NCI-H748 (cell line): ENCODE results near the gene PRKD2.

Experiments
- DNase-seq: peaks from one replicate; lab custom pipeline; 2025; ENCODE audit not compliant: unreplicated experiment; lab: John Stamatoyannopoulos, UW

PRKD2 gene

GRCh38 chr19:46742926-46743480 is 26.1 kb upstream of the PRKD2 start:
- DNase-seq = no peak

- no peak for DNase-seq
Measured at GRCh38 chr19:46741447-46741846, 24.5 kb upstream of the PRKD2 start.

- DNase-seq = no peak
Measured at GRCh38 chr19:46739290-46739771, 22.4 kb upstream of the PRKD2 start.

GRCh38 chr19:46737761-46738171 is 20.9 kb upstream of the PRKD2 start:
- no peak for DNase-seq

DNA sequence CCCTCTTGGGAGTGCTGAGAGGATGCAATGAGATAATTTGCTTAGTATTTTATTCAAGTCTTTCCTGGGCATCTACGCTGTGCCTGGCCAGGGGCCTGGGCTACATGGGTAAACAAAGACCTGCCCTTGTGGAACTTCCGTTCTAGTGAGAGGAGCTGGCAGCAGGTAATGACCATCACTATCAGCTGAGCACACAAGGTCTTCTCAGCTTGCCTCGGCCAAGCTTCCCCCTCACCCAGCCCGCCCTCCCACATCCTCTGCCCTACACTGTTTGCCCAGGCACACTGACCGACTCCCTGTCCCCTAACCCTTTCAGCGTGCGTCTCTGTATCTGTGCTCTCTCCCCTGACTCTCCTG is 20.4 kb upstream of the PRKD2 start:
- DNase-seq = no peak

- no peak for DNase-seq
Measured at GRCh38 chr19:46736531-46737297, 19.8 kb upstream of the PRKD2 start.

DNA sequence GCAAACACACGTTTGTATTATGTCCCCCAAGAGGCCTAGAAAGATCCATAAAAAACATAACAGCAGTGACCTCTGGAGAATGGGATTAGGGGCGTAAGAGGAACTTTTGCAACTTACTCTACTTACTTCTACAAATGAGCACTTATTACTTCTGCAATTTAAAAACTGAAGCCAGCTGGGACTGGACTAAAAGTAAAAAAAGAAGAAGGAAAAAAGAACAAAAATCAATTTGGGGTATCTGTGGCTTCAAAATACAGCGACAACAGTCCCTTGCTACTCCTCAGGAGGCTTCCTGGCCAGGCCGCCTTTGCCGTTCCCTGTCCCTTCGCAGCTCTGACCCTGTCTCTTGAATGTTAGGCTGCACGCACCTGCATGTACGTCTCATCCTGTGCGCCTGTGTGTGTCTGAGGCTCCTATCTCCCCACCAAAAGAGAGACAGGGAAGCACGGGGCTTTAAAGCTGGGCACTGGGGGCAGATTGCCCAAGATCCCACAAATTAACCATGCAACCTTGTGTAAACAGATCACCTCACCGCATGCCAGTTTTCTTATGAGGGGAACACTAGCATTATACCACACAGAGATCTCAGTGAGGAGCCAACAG is 16.9 kb upstream of the PRKD2 start:
- DNase-seq = no peak

- DNase-seq = no peak
Measured at GRCh38 chr19:46732966-46733689, 16.2 kb upstream of the PRKD2 start.

DNA sequence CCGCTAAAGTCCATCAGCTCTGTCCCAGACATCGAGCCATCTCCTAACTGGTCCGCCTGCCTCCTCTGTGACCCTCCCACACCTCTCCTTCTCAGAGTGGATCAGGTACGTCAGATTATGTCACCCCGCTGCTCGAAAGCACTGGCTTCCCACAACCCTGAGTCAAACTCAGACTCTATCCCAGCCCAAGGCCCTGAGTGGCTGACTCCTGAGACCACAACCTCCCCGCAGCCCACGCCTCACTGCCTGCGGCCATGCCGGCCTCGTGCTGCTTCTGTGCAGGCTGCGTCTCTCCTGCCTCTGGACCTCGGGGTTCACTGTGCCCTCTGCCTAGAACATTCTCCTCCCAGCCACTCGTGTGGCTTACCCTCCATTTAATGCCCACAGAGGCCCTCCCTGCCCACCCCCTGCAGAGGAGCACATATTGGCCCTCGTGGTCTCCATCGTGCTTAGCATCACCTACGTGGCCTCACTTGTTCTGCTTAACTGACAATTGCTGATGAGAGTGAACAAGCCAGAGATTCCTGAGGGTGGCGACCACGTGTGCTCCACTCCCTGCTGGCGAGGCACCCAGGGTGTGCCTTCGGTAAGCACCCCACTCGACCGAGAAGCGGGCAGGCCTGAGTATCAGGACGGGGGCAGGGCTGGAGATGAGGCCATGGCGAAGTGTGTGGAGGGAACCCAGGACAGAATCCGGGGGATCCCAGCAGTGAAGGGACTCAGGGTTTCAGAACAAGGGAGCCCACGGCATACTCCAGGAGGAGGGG is 15.4 kb upstream of the PRKD2 start:
- no peak for DNase-seq

DNA sequence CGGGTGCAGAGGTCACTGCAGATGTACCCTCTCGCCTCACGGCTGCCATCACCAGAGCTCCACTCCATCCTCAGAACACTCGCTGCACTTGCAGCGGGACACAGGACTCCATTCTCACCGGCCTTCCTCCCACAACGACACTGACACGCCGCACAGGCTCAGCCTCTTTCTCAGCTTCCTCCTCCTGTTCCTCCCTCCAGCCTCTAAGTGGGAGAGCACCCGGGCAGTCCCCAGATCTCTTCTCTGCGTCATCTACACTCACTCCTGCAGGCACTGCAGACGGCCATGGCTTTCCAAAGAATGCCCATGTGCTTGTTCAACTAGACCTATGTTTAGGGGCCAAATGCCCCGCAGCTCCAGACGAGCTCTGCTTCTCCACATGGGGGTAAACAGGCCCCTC is 14.7 kb upstream of the PRKD2 start:
- DNase-seq = no peak

- DNase-seq = no peak
Measured at GRCh38 chr19:46731007-46731501, 14.1 kb upstream of the PRKD2 start.

- no peak for DNase-seq
Measured at GRCh38 chr19:46730595-46730994, 13.7 kb upstream of the PRKD2 start.

- no peak for DNase-seq
Measured at GRCh38 chr19:46730187-46730586, 13.3 kb upstream of the PRKD2 start.

GRCh38 chr19:46729696-46730095 is 12.8 kb upstream of the PRKD2 start:
- no peak for DNase-seq

DNA sequence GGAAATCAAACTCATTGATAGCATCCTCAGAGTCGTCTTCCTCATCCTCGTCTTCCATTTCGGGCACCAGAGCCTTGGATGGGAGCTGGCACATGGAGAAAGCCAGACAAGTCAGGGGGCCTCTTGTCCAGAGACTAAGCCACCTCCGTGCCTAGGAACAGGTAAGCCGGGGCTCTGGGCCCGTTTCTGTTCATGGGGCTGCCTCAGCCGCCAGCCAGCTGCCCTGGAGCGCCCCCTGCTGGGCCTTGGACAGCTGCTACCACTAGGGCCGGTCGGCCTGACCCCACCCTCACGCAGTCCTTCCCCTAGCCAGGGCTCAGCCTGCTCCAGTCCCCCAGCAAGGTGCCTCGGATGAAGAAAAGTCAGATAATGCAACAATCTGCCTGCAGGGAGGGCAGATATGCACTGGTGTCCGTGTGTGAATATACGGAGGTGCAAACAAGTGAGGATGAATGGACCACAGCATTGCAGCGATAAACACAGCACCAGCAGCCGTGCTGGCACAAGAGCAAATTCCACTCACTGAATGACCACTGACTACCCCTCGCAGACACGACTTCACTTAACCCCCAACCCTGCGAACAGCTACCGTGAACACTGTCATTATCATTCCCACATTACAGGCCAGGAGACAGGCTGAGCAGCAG is 11.9 kb upstream of the PRKD2 start:
- peak; percentile 59 for DNase-seq

DNA sequence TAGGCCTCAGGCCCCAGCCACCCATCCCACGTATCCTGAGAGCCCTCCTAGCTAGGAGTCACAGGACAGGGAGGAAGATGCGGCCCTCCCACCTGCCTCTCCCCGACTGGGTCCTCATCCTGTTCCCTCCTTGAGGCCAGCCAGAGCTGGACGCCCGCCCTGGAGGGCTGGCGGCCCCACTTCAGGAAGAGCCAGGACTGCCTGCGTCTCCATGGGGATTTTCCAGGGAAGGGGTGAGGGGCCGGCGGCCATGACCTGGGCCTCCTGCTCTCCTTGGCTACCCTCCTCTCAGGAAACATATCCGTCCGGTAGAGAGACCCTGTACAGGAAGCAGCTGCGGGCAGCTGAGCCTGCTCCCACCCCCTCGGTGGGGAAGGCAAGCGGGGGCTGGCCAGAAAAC is 11.3 kb upstream of the PRKD2 start:
- no peak for DNase-seq

DNA sequence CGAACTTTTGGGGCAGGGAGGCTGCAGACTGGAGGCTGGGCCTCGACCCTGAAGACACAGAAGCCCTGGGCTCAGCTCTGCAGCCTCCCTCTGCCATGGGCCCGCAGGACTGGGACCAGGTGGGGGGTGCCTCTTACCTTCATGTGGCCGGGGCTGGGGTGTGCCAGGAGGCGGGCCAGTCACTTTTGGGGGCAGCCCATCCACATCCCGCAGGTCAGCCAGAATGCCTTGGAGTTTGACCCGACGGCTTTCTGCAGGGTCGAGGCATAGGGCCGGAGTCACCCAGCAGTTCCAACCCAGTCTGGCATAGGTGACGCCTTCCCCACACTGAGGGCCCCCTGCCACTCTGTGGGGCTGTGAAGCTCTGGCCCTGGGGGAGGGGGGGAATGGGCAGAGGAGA is 10.8 kb upstream of the PRKD2 start:
- DNase-seq = no peak

DNA sequence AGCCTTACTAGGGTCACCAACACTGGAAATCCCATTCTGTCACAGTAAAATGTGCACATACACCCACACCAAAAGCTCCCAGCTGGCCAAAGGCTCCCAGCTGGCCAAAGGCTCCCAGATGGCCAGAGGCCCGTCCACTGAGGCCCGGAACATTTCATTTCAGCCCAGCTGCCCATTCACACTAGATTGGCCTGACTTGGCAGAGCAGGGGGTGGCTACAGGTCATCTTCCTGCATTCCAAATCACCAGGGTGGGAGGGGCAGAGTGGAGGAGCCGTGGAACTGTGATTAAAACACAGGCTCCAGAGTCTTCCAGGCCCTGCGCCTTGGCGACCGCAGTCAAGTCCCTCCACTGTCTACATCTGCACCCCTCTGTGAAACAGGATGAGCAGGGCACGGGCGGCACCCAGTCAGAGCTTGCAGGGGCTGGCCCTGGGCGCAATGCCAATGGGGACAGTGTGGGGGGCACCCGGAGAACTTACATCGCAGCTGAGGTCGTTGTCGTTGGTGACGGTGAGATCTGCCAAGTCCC is 10.1 kb upstream of the PRKD2 start:
- DNase-seq = no peak

- no peak for DNase-seq
Measured at GRCh38 chr19:46726551-46726950, 9.6 kb upstream of the PRKD2 start.

- DNase-seq = no peak
Measured at GRCh38 chr19:46725859-46726393, 9.0 kb upstream of the PRKD2 start.
